K562 (cell line): ENCODE data around the gene PTPRT. TPM values are rescaled to one million over a fixed set of nuclear protein-coding genes. Genes with fewer than 3 reads are reported as not detected.

ENCODE experiments used
- ATAC-seq: fragments of 200-7000 bp; cut with Tn5 transposase; 3 replicates; pipeline ENCODE4 v1.9.1; 2020; ENCODE audit warnings: moderate library complexity
- BruUV-seq: library from RNA; stranded (reverse); fragments of 400-500 nt; replicated peaks from 2 replicates; lab custom pipeline; 2021; lab: Mats Ljungman, UMichigan
- CTCF ChIA-PET: fragments of 300-600 bp; formaldehyde crosslinking; extraction: SDS; loops from one replicate; lab custom pipeline; 2021; ENCODE audit warnings: low intra/inter-chr PET ratio; lab: Yijun Ruan, JAX
- POLR2A ChIA-PET: fragments of 300-600, 350-650 bp; sonication (Branson Sonifier 250); formaldehyde crosslinking; extraction: SDS; loops from one replicate; lab custom pipeline; 2021; ENCODE audit warnings: antibody characterized with exemption, inconsistent platforms; lab: Yijun Ruan, JAX
- DNase-seq, 4 experiments: peaks; one replicate each; pipeline versions ENCODE4 v3.0.0 to v3.0.0-alpha.2; 2011 to 2018; ENCODE audit warnings: low spot score in 3 of 4, mixed read lengths in 3 of 4; ENCODE audit errors: extremely low read depth in 1 of 4
- FAIRE-seq: peaks from 2 replicates; lab custom pipeline; 2011; peaks lifted over from hg19 to GRCh38; lab: Jason Lieb, UNC
- H2AFZ ChIP-seq: 2 replicates; pipeline ENCODE4 v1.6.0; 2011; ENCODE audit warnings: low read depth, low read length, control low read depth, inconsistent platforms
- H3K27ac ChIP-seq: fragments of 200-600 bp; 3 replicates; pipeline ENCODE4 v1.8.0; 2011; ENCODE audit warnings: low read depth, mild to moderate bottlenecking, control low read depth, inconsistent platforms, low read length, moderate library complexity, mixed read lengths; ENCODE audit errors: extremely low read depth
- H3K27me3 ChIP-seq, 2 experiments: fragments of 300-600 bp in 1 of 2; 2 replicates in 1 of 2; 3 replicates in 1 of 2; pipeline versions ENCODE4 v1.6.0 to v1.8.0; 2011; ENCODE audit warnings: inconsistent platforms in 2 of 2, low read length in 2 of 2, mild to moderate bottlenecking in 1 of 2, mixed read lengths in 1 of 2, moderate library complexity in 1 of 2; ENCODE audit not compliant: control insufficient read depth in 2 of 2, insufficient read depth in 2 of 2
- H3K36me3 ChIP-seq: fragments of 300-600 bp; 3 replicates; pipeline ENCODE4 v1.8.0; 2011; ENCODE audit warnings: mild to moderate bottlenecking, low read length, inconsistent platforms; ENCODE audit not compliant: control insufficient read depth, insufficient read depth
- H3K4me1 ChIP-seq, 2 experiments: fragments of 200-600 bp in 1 of 2; replicated peaks in 1 of 2; 2 replicates in 1 of 2; 3 replicates in 1 of 2; pipeline versions ENCODE4 v1.5.1 to v1.8.0; 2011; ENCODE audit warnings: inconsistent platforms in 2 of 2, low read length in 2 of 2, mild to moderate bottlenecking in 1 of 2, mixed read lengths in 1 of 2, moderate library complexity in 1 of 2; ENCODE audit not compliant: control insufficient read depth in 2 of 2, insufficient read depth in 2 of 2
- H3K4me2 ChIP-seq: 2 replicates; pipeline ENCODE4 v1.6.1; 2011; ENCODE audit warnings: low read length, control low read depth, inconsistent platforms, mixed read lengths; ENCODE audit not compliant: insufficient read depth
- H3K4me3 ChIP-seq: fragments of 200-600 bp; sonication (generic), shearing (Covaris generic); 2 replicates; pipeline ENCODE4 v1.5.1; 2016; ENCODE audit warnings: control low read depth, inconsistent platforms
- H3K79me2 ChIP-seq: fragments of 200-600 bp; 3 replicates; pipeline ENCODE4 v1.8.0; 2011; ENCODE audit warnings: low read length, inconsistent platforms; ENCODE audit not compliant: control insufficient read depth, insufficient read depth
- H3K9ac ChIP-seq, 2 experiments: 2 replicates each; pipeline versions ENCODE4 v1.6.0 to v1.6.1; 2011; ENCODE audit warnings: low read depth in 2 of 2, low read length in 2 of 2, control low read depth in 1 of 2, inconsistent platforms in 1 of 2, mild to moderate bottlenecking in 1 of 2, mixed read lengths in 1 of 2; ENCODE audit not compliant: insufficient read depth in 1 of 2
- H3K9me1 ChIP-seq: one replicate; pipeline ENCODE4 v1.6.0; 2011; ENCODE audit warnings: inconsistent platforms, mild to moderate bottlenecking, low read length, moderate library complexity; ENCODE audit not compliant: control insufficient read depth, insufficient read depth
- H3K9me3 ChIP-seq: replicated peaks from 2 replicates; pipeline ENCODE4 v1.5.1; 2011; ENCODE audit warnings: low read depth, low read length, inconsistent platforms; ENCODE audit not compliant: control insufficient read depth, insufficient read depth
- H4K20me1 ChIP-seq: replicated peaks from 2 replicates; pipeline ENCODE4 v1.6.1; 2011; ENCODE audit warnings: low read length, inconsistent platforms, mixed read lengths; ENCODE audit not compliant: control insufficient read depth, insufficient read depth
- CTBP1 ChIP-seq: fragments of 450-650 bp; IDR thresholded peaks from 2 replicates; pipeline ENCODE4 v1.6.1; 2016; ENCODE audit warnings: borderline replicate concordance
- HNRNPH1 ChIP-seq: fragments of 200-400 bp; formaldehyde crosslinking; optimal IDR thresholded peaks from 2 replicates; pipeline ENCODE3; 2017; ENCODE audit warnings: low read depth, mild to moderate bottlenecking, low read length, moderate library complexity
- KDM2B ChIP-seq: fragments of 250-450 bp; sonication (Bioruptor Pico); IDR thresholded peaks from 2 replicates; pipeline ENCODE4 v1.8.0; 2021; ENCODE audit warnings: mild to moderate bottlenecking, moderate library complexity
- RFX1 ChIP-seq: fragments of 450-650 bp; IDR thresholded peaks from 2 replicates; pipeline ENCODE4 v1.6.1; 2016; ENCODE audit warnings: mild to moderate bottlenecking, moderate library complexity
- XRCC3 ChIP-seq: fragments of 450-650 bp; IDR thresholded peaks from 2 replicates; pipeline ENCODE4 v1.6.1; 2017; ENCODE audit warnings: mild to moderate bottlenecking, moderate library complexity
- WGBS: fragments of 100-300 bp; shearing (Covaris generic); methylation state at CpG from one replicate; pipeline ENCODE4 v1.1.6; 2016; ENCODE audit warnings: low coverage, mixed read lengths; ENCODE audit not compliant: insufficient coverage; ENCODE audit errors: missing lambda C conversion rate; 5-methylcytosine and 5-hydroxymethylcytosine counted together
- in situ Hi-C: fragments of 300-500 bp; cut with MboI; formaldehyde crosslinking; loops from 4 replicates; pipeline ENCODE4 v1.15.0; 2018; ENCODE audit warnings: inconsistent platforms, mixed read lengths
- intact Hi-C: fragments of 100-400 bp; cut with micrococcal nuclease; formaldehyde crosslinking; loops from 2 replicates; pipeline ENCODE4 v1.14.2; 2022
- polyA plus RNA-seq, 8 experiments: library from polyadenylated mRNA; depleted of rRNA in 4 of 8; stranded (reverse) in 5 of 8; unstranded in 3 of 8; fragments of >200 nt; fragmentation: Nextera tagmentation in 2 of 8; fragmentation: Illumina TruSeq in 1 of 8; extraction: Ambion mirVana in 2 of 8; extraction: Trizol in 1 of 8; gene quantifications; 2 replicates each; pipeline versions ENCODE4 v1.2.1 to v1.2.3, GENCODE V29; 2011 to 2014; ENCODE audit warnings: inconsistent platforms in 1 of 8, missing spikeins in 1 of 8
- total RNA-seq, 7 experiments: library from RNA; depleted of rRNA in 6 of 7; stranded (reverse); fragments of >200 nt in 6 of 7; fragmentation: Illumina TruSeq in 2 of 7; extraction: Trizol in 2 of 7; gene quantifications; 2 replicates each; pipeline versions ENCODE4 v1.2.1 to v1.2.3, GENCODE V29; 2011 to 2021; ENCODE audit warnings: low replicate concordance in 1 of 7
- TF ChIP-seq, protein P1 (sequence below): sonication (generic); formaldehyde crosslinking; IDR thresholded peaks from 2 replicates; pipeline ENCODE4 v1.8.1; 2023; ENCODE audit warnings: mild to moderate bottlenecking, missing genetic modification reagents
- TF ChIP-seq, protein P2 (sequence below), 2 experiments: IDR thresholded peaks; 2 replicates each; pipeline ENCODE4 v1.6.1; 2012; ENCODE audit warnings: improper control_type of control experiment in 2 of 2, low read depth in 2 of 2, low read length in 2 of 2, borderline replicate concordance in 1 of 2
- TF ChIP-seq, protein P3 (sequence below), 2 experiments: IDR thresholded peaks in 1 of 2; conservative IDR thresholded peaks in 1 of 2; 2 replicates each; pipeline ENCODE4 v1.6.1; 2016; ENCODE audit warnings: low read depth in 2 of 2, mild to moderate bottlenecking in 1 of 2, missing compliant biosample characterization in 1 of 2, missing genetic modification characterization in 1 of 2, moderate library complexity in 1 of 2

The PTPRT gene
- total and polyA plus RNA-seq, 9 of the 15 experiments (the other 6 are each of a cell fraction or from before 2014, with no cell fraction given), result not detected

DNA sequence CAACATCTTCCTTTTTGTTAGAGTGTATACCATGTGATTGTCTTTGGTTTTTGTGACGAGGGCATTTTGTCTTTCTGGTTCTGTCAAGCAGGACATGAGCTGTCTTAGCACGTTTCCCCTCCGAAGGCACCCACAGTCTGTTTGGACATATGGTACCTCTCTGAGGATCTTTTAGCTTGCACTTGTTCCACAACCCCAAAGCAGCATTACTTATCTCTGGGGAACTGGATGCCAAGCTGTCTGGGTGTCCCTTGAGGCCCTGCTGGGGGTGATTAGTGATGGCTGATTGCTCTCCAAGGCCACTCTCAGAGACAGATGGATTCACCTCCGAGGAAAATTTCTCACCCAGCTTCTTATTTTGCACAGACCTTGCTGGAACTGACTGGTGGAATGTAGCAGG is 1126.6 kb downstream of the PTPRT start:
- H3K27me3 ChIP-seq, result 0 out of 5 replicates have a peak, but pooled peaks cover 0 to 5% of the 10 kb centered on the region in 2 experiments
- WGBS, result 0% methylated on average over 4 of the region's 4 CpGs
- no peaks in the 10 kb centered on the region for H3K9me3 ChIP-seq
- H2AFZ ChIP-seq, result no peak overlapping the region
- POLR2A ChIA-PET, result no interaction called here
- no TSS peak for BruUV-seq
- no peaks in the 10 kb centered on the region; the same call in 1 of the 2 replicates for H4K20me1 ChIP-seq
- H3K4me1 ChIP-seq, result no peaks in the 10 kb centered on the region
- no peaks in the 10 kb centered on the region for H3K9me1 ChIP-seq
- no peak for TF ChIP-seq RFX1
- TF ChIP-seq XRCC3, result no peak
- H3K36me3 ChIP-seq, result no peaks in the 10 kb centered on the region
- H3K79me2 ChIP-seq, result no peaks in the 10 kb centered on the region
- no peak overlapping the region for H3K4me3 ChIP-seq
- intact Hi-C loops (no loop called here), in situ Hi-C loops (no loop called here)
- no peak for DNase-seq
- no peak overlapping the region for H3K4me2 ChIP-seq
- no peak for ATAC-seq
- H3K27ac ChIP-seq, result no peak overlapping the region
- CTCF ChIA-PET, result no interaction called here
- no peak overlapping the region for H3K9ac ChIP-seq
- no peak for FAIRE-seq

DNA sequence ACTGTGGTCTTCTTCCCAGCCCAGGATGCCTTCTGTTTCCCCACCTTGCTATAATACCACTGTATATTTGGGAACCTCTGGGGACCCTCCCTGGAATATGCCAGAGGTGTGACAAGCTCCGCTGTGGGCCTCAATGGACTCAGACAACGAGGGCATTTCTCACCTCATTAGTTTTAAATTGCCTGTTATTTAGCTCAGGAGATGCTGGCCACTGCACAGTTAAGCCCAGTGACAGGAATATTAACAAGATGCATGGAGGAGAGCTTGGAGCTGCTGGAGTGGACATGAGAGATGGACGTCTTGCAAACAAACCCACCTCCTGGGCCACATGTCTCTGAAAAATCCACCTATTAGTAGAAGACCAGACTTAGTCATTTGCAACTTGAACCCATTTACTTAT is 1136.4 kb downstream of the PTPRT start:
- no peak overlapping the region for H3K4me2 ChIP-seq
- H3K79me2 ChIP-seq, result no peaks in the 10 kb centered on the region
- H4K20me1 ChIP-seq, result no peaks in the 10 kb centered on the region; the same call in 1 of the 2 replicates
- H3K27me3 ChIP-seq, result peaks cover 0 to 3% of the 10 kb centered on the region in 2 experiments; a peak in 2 of 5 replicates
- no peak overlapping the region for H3K4me3 ChIP-seq
- ChIA-PET CTCF (no interaction called here), POLR2A (interaction anchor here (0.7 kb wide), 1 partner anchor 57 kb away, joined by 3 read pairs; no protein-coding TSS in a partner anchor)
- no peak overlapping the region for H2AFZ ChIP-seq
- no peak for ATAC-seq
- 0% methylated on average over 3 of the region's 3 CpGs for WGBS
- no TSS peak for BruUV-seq
- FAIRE-seq, result no peak
- H3K9me1 ChIP-seq, result no peaks in the 10 kb centered on the region
- H3K9me3 ChIP-seq, result no peaks in the 10 kb centered on the region
- H3K27ac ChIP-seq, result no peak overlapping the region
- in situ Hi-C loops (no loop called here), intact Hi-C loops (no loop called here)
- no peak for DNase-seq
- H3K36me3 ChIP-seq, result no peaks in the 10 kb centered on the region
- H3K9ac ChIP-seq, result no peak overlapping the region
- no peaks in the 10 kb centered on the region for H3K4me1 ChIP-seq
- TF ChIP-seq, protein P1, sequence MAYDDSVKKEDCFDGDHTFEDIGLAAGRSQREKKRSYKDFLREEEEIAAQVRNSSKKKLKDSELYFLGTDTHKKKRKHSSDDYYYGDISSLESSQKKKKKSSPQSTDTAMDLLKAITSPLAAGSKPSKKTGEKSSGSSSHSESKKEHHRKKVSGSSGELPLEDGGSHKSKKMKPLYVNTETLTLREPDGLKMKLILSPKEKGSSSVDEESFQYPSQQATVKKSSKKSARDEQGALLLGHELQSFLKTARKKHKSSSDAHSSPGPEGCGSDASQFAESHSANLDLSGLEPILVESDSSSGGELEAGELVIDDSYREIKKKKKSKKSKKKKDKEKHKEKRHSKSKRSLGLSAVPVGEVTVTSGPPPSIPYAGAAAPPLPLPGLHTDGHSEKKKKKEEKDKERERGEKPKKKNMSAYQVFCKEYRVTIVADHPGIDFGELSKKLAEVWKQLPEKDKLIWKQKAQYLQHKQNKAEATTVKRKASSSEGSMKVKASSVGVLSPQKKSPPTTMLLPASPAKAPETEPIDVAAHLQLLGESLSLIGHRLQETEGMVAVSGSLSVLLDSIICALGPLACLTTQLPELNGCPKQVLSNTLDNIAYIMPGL (CRISPR knock-in tag), result no peak
- TF ChIP-seq CTBP1 (no peak), HNRNPH1 (no peak), KDM2B (CRISPR knock-in tag) (no peak)
- TF ChIP-seq, protein P2, sequence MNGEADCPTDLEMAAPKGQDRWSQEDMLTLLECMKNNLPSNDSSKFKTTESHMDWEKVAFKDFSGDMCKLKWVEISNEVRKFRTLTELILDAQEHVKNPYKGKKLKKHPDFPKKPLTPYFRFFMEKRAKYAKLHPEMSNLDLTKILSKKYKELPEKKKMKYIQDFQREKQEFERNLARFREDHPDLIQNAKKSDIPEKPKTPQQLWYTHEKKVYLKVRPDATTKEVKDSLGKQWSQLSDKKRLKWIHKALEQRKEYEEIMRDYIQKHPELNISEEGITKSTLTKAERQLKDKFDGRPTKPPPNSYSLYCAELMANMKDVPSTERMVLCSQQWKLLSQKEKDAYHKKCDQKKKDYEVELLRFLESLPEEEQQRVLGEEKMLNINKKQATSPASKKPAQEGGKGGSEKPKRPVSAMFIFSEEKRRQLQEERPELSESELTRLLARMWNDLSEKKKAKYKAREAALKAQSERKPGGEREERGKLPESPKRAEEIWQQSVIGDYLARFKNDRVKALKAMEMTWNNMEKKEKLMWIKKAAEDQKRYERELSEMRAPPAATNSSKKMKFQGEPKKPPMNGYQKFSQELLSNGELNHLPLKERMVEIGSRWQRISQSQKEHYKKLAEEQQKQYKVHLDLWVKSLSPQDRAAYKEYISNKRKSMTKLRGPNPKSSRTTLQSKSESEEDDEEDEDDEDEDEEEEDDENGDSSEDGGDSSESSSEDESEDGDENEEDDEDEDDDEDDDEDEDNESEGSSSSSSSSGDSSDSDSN (IDR thresholded peaks at IDR 0.05; ENCODE audit: borderline replicate concordance in 1 of 2, low read depth in 2 of 2, low read length in 2 of 2), result no peak
- TF ChIP-seq, protein P3, sequence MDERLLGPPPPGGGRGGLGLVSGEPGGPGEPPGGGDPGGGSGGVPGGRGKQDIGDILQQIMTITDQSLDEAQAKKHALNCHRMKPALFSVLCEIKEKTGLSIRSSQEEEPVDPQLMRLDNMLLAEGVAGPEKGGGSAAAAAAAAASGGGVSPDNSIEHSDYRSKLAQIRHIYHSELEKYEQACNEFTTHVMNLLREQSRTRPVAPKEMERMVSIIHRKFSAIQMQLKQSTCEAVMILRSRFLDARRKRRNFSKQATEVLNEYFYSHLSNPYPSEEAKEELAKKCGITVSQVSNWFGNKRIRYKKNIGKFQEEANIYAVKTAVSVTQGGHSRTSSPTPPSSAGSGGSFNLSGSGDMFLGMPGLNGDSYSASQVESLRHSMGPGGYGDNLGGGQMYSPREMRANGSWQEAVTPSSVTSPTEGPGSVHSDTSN (CRISPR knock-in tag; IDR thresholded peaks at IDR 0.05; ENCODE audit: low read depth), result no peak
- TF ChIP-seq, protein P3 (tag; conservative IDR thresholded peaks at IDR 0.05; ENCODE audit: low read depth), result no peak
